ENCODE results near the gene PDZRN3.

The PDZRN3 gene

GRCh38 chr3:73622091-73622805 is 2.5 kb downstream of the PDZRN3 start:
- no peak for DNase-seq (ENCODE audit: low spot score)

- no peak for DNase-seq (ENCODE audit: low spot score)
Measured at GRCh38 chr3:73621388-73621787, 3.4 kb downstream of the PDZRN3 start.

- no peak for DNase-seq (ENCODE audit: low spot score)
Measured at GRCh38 chr3:73618461-73618860, 6.3 kb downstream of the PDZRN3 start.

GRCh38 chr3:73616056-73616455 is 8.7 kb downstream of the PDZRN3 start:
- DNase-seq (ENCODE audit: low spot score), result no peak

GRCh38 chr3:73614419-73614818 is 10.3 kb downstream of the PDZRN3 start:
- no peak for DNase-seq (ENCODE audit: low spot score)

GRCh38 chr3:73611176-73611575 is 13.6 kb downstream of the PDZRN3 start:
- no peak for DNase-seq (ENCODE audit: low spot score)

GRCh38 chr3:73610493-73610892 is 14.2 kb downstream of the PDZRN3 start:
- DNase-seq (ENCODE audit: low spot score), result no peak

GRCh38 chr3:73609655-73610054 is 15.1 kb downstream of the PDZRN3 start:
- DNase-seq (ENCODE audit: low spot score), result no peak

- no peak for DNase-seq (ENCODE audit: low spot score)
Measured at GRCh38 chr3:73609315-73609641, 15.5 kb downstream of the PDZRN3 start.

GRCh38 chr3:73608456-73609314 is 16.1 kb downstream of the PDZRN3 start:
- DNase-seq (ENCODE audit: low spot score), result no peak

- no peak for DNase-seq (ENCODE audit: low spot score)
Measured at GRCh38 chr3:73605861-73606260, 18.9 kb downstream of the PDZRN3 start.

GRCh38 chr3:73605412-73605811 is 19.3 kb downstream of the PDZRN3 start:
- no peak for DNase-seq (ENCODE audit: low spot score)

- no peak for DNase-seq (ENCODE audit: low spot score)
Measured at GRCh38 chr3:73604451-73604850, 20.3 kb downstream of the PDZRN3 start.

- no peak for DNase-seq (ENCODE audit: low spot score)
Measured at GRCh38 chr3:73603762-73604171, 21.0 kb downstream of the PDZRN3 start.

- DNase-seq (ENCODE audit: low spot score), result no peak
Measured at GRCh38 chr3:73602170-73602569, 22.6 kb downstream of the PDZRN3 start.

GRCh38 chr3:73601481-73601880 is 23.3 kb downstream of the PDZRN3 start:
- DNase-seq (ENCODE audit: low spot score), result no peak

GRCh38 chr3:73601011-73601410 is 23.7 kb downstream of the PDZRN3 start:
- DNase-seq (ENCODE audit: low spot score), result no peak

GRCh38 chr3:73600293-73600938 is 24.3 kb downstream of the PDZRN3 start:
- no peak for DNase-seq (ENCODE audit: low spot score)

- no peak for DNase-seq (ENCODE audit: low spot score)
Measured at GRCh38 chr3:73599605-73600004, 25.1 kb downstream of the PDZRN3 start.

- no peak for DNase-seq (ENCODE audit: low spot score)
Measured at GRCh38 chr3:73597476-73597875, 27.3 kb downstream of the PDZRN3 start.

- no peak for DNase-seq (ENCODE audit: low spot score)
Measured at GRCh38 chr3:73592154-73593144, 32.3 kb downstream of the PDZRN3 start.

- DNase-seq (ENCODE audit: low spot score), result no peak
Measured at GRCh38 chr3:73591286-73591800, 33.4 kb downstream of the PDZRN3 start.

All from pons (tissue), 1 donor.